ENCODE results near the gene MED10. TPM values are rescaled to one million over a fixed set of nuclear protein-coding genes. Genes with fewer than 3 reads are reported as not detected.

The MED10 gene
- total and polyA plus RNA-seq, 2 experiments from 2014 or later = 19.7 to 75.5 TPM

DNA sequence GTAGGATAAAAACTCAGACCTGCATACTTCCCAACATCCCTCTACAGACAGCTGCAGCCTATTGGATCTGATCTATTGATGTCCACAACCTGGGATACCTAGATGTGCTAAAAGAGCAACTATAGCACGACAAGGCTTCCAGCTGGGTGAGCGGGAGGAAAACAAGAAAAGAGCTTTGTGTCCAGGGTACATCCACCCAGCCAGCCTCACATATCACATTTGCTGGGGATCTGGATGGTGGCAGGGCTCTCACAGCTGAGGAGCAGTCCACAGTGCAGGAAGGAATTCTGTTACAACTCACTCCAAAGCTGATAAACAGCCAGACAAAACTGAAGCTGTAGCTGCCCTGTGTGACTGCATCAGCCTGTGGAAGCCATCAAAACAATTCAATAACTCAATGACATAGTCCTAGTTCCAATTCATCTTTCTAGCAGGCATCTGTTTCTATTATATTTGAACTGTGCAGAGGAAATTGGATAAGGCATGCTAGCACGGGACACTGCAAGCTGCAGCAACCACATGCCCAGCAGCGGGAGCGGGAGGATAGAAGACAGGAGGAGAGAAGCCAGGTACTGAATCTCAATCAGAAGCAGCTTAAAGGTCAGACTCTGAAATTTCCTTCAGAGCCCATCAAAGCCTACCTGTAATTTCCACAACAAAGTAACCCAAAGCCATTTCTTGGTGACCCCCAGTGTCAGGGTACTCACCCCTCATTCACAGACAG lies 45.0 kb downstream of the MED10 start:
- no peaks in the 10 kb centered on the region for H3K9me3 ChIP-seq (ENCODE audit: low read depth)
- no peaks in the 10 kb centered on the region for H4K20me1 ChIP-seq (ENCODE audit: insufficient read depth, poor library complexity, severe bottlenecking)
- TF ChIP-seq, protein P1, sequence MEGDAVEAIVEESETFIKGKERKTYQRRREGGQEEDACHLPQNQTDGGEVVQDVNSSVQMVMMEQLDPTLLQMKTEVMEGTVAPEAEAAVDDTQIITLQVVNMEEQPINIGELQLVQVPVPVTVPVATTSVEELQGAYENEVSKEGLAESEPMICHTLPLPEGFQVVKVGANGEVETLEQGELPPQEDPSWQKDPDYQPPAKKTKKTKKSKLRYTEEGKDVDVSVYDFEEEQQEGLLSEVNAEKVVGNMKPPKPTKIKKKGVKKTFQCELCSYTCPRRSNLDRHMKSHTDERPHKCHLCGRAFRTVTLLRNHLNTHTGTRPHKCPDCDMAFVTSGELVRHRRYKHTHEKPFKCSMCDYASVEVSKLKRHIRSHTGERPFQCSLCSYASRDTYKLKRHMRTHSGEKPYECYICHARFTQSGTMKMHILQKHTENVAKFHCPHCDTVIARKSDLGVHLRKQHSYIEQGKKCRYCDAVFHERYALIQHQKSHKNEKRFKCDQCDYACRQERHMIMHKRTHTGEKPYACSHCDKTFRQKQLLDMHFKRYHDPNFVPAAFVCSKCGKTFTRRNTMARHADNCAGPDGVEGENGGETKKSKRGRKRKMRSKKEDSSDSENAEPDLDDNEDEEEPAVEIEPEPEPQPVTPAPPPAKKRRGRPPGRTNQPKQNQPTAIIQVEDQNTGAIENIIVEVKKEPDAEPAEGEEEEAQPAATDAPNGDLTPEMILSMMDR (IDR thresholded peaks at IDR 0.05; ENCODE audit: poor library complexity) = no peak
- TF ChIP-seq EZH2phosphoT487 (IDR thresholded peaks at IDR 0.05; ENCODE audit: low read depth, severe bottlenecking, unreplicated experiment) (no peak), EZH2 (IDR thresholded peaks at IDR 0.05; ENCODE audit: borderline replicate concordance) (no peak)
- no peak overlapping the region for H3K4me3 ChIP-seq
- H2AFZ ChIP-seq = no peak overlapping the region
- no peaks in the 10 kb centered on the region for H3K79me2 ChIP-seq
- H3K36me3 ChIP-seq (replicated peaks; ENCODE audit: insufficient read depth, low read depth) = no peaks in the 10 kb centered on the region
- H3K4me1 ChIP-seq (ENCODE audit: insufficient read depth) = no peaks in the 10 kb centered on the region
- H3K27ac ChIP-seq = no peak overlapping the region
- 78% methylated on average over 5 of the region's 5 CpGs for WGBS (ENCODE audit: low lambda C conversion rate, missing lambda C conversion rate)
- DNase-seq (ENCODE audit: low spot score) = no peak
- H3K9me2 ChIP-seq (replicated peaks; ENCODE audit: insufficient read depth) = no peaks in the 10 kb centered on the region
- H3K27me3 ChIP-seq = no peaks in the 10 kb centered on the region
- H3K4me2 ChIP-seq = no peak overlapping the region

DNA sequence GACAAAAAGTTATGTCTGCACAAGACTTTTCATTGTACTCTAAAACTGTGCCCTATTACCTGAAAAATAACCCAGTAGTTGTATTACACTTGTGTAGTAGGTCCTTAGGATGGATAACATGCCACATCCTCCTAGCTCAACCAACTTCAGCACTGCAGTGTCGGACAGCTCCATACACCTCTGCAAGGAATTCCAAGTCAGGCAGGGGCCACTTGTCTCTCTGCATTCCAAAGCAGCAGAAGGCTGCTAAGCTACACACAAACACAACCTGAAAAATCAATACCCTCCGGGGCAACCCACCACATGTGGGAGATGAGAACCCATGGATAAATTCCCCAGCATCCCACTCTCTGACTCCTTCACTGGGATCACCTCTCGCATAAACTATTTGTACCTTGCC lies 50.2 kb downstream of the MED10 start:
- no peaks in the 10 kb centered on the region for H3K9me2 ChIP-seq (replicated peaks; ENCODE audit: insufficient read depth)
- H3K4me1 ChIP-seq (ENCODE audit: insufficient read depth) = no peaks in the 10 kb centered on the region
- TF ChIP-seq EZH2phosphoT487 (IDR thresholded peaks at IDR 0.05; ENCODE audit: low read depth, severe bottlenecking, unreplicated experiment) = no peak
- no peak for TF ChIP-seq EZH2 (IDR thresholded peaks at IDR 0.05; ENCODE audit: borderline replicate concordance)
- TF ChIP-seq, protein P1 (IDR thresholded peaks at IDR 0.05; ENCODE audit: poor library complexity) = no peak
- no peaks in the 10 kb centered on the region for H3K27me3 ChIP-seq
- H4K20me1 ChIP-seq (ENCODE audit: insufficient read depth, poor library complexity, severe bottlenecking) = no peaks in the 10 kb centered on the region
- no peaks in the 10 kb centered on the region for H3K36me3 ChIP-seq (replicated peaks; ENCODE audit: insufficient read depth, low read depth)
- 34% methylated on average over 3 of the region's 3 CpGs for WGBS (ENCODE audit: low lambda C conversion rate, missing lambda C conversion rate)
- no peak overlapping the region for H3K27ac ChIP-seq
- H2AFZ ChIP-seq = no peak overlapping the region
- no peaks in the 10 kb centered on the region for H3K79me2 ChIP-seq
- no peaks in the 10 kb centered on the region for H3K9me3 ChIP-seq (ENCODE audit: low read depth)
- no peak overlapping the region for H3K4me3 ChIP-seq
- H3K4me2 ChIP-seq = no peak overlapping the region
- peak; percentile 64 for DNase-seq (ENCODE audit: low spot score)

DNA sequence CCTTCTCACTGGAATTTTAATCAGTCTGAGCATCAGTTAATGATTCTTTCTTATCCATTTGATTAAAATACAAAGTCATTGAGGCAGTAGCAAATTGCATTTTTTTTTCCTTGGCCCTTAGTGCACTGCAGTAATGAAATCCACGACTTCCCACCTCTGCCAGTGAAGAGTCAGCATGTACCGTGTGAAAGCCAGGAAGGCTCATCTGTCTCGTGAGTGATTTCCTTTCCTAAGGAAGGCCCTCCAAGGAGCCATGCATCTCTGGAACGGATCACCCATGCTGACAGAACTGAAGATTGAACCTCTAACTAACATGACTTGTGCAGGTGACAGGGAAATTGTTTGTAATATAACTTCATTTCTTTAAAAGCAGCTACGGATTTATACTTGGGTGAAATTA lies 51.6 kb downstream of the MED10 start:
- no peaks in the 10 kb centered on the region for H3K9me2 ChIP-seq (replicated peaks; ENCODE audit: insufficient read depth)
- H2AFZ ChIP-seq = no peak overlapping the region
- no peaks in the 10 kb centered on the region for H3K9me3 ChIP-seq (ENCODE audit: low read depth)
- WGBS (ENCODE audit: low lambda C conversion rate, missing lambda C conversion rate) = 67% methylated on average over 5 of the region's 5 CpGs
- no peak overlapping the region for H3K4me2 ChIP-seq
- H4K20me1 ChIP-seq (ENCODE audit: insufficient read depth, poor library complexity, severe bottlenecking) = no peaks in the 10 kb centered on the region
- H3K27me3 ChIP-seq = no peaks in the 10 kb centered on the region
- no peaks in the 10 kb centered on the region for H3K4me1 ChIP-seq (ENCODE audit: insufficient read depth)
- H3K27ac ChIP-seq = no peak overlapping the region
- TF ChIP-seq EZH2phosphoT487 (IDR thresholded peaks at IDR 0.05; ENCODE audit: low read depth, severe bottlenecking, unreplicated experiment) (no peak), EZH2 (IDR thresholded peaks at IDR 0.05; ENCODE audit: borderline replicate concordance) (no peak)
- TF ChIP-seq, protein P1 (IDR thresholded peaks at IDR 0.05; ENCODE audit: poor library complexity) = no peak
- H3K79me2 ChIP-seq = no peaks in the 10 kb centered on the region
- no peak overlapping the region for H3K4me3 ChIP-seq
- no peaks in the 10 kb centered on the region for H3K36me3 ChIP-seq (replicated peaks; ENCODE audit: insufficient read depth, low read depth)
- no peak for DNase-seq (ENCODE audit: low spot score)

All from hepatocyte (in vitro differentiated cells).